K562 (cell line): ENCODE measurements around the gene CFAP97D2. TPM values are rescaled to one million over a fixed set of nuclear protein-coding genes. Genes with fewer than 3 reads are reported as not detected.

ENCODE experiments used
- ATAC-seq: fragments of 200-7000 bp; cut with Tn5 transposase; 3 replicates; pipeline ENCODE4 v1.9.1; 2020; ENCODE audit warnings: moderate library complexity
- BruUV-seq: library from RNA; stranded (reverse); fragments of 400-500 nt; replicated peaks from 2 replicates; lab custom pipeline; 2021; lab: Mats Ljungman, UMichigan
- CTCF ChIA-PET: fragments of 300-600 bp; formaldehyde crosslinking; extraction: SDS; loops from one replicate; lab custom pipeline; 2021; ENCODE audit warnings: low intra/inter-chr PET ratio; lab: Yijun Ruan, JAX
- POLR2A ChIA-PET: fragments of 300-600, 350-650 bp; sonication (Branson Sonifier 250); formaldehyde crosslinking; extraction: SDS; loops from one replicate; lab custom pipeline; 2021; ENCODE audit warnings: antibody characterized with exemption, inconsistent platforms; lab: Yijun Ruan, JAX
- DNase-seq, 4 experiments: peaks; one replicate each; pipeline versions ENCODE4 v3.0.0 to v3.0.0-alpha.2; 2011 to 2018; ENCODE audit warnings: low spot score in 3 of 4, mixed read lengths in 3 of 4; ENCODE audit errors: extremely low read depth in 1 of 4
- FAIRE-seq: peaks from 2 replicates; lab custom pipeline; 2011; peaks lifted over from hg19 to GRCh38; lab: Jason Lieb, UNC
- H2AFZ ChIP-seq: 2 replicates; pipeline ENCODE4 v1.6.0; 2011; ENCODE audit warnings: low read depth, low read length, control low read depth, inconsistent platforms
- H3K27ac ChIP-seq: fragments of 200-600 bp; 3 replicates; pipeline ENCODE4 v1.8.0; 2011; ENCODE audit warnings: low read depth, mild to moderate bottlenecking, control low read depth, inconsistent platforms, low read length, moderate library complexity, mixed read lengths; ENCODE audit errors: extremely low read depth
- H3K27me3 ChIP-seq, 2 experiments: fragments of 300-600 bp in 1 of 2; 2 replicates in 1 of 2; 3 replicates in 1 of 2; pipeline versions ENCODE4 v1.6.0 to v1.8.0; 2011; ENCODE audit warnings: inconsistent platforms in 2 of 2, low read length in 2 of 2, mild to moderate bottlenecking in 1 of 2, mixed read lengths in 1 of 2, moderate library complexity in 1 of 2; ENCODE audit not compliant: control insufficient read depth in 2 of 2, insufficient read depth in 2 of 2
- H3K36me3 ChIP-seq: fragments of 300-600 bp; 3 replicates; pipeline ENCODE4 v1.8.0; 2011; ENCODE audit warnings: mild to moderate bottlenecking, low read length, inconsistent platforms; ENCODE audit not compliant: control insufficient read depth, insufficient read depth
- H3K4me1 ChIP-seq, 2 experiments: fragments of 200-600 bp in 1 of 2; replicated peaks in 1 of 2; 2 replicates in 1 of 2; 3 replicates in 1 of 2; pipeline versions ENCODE4 v1.5.1 to v1.8.0; 2011; ENCODE audit warnings: inconsistent platforms in 2 of 2, low read length in 2 of 2, mild to moderate bottlenecking in 1 of 2, mixed read lengths in 1 of 2, moderate library complexity in 1 of 2; ENCODE audit not compliant: control insufficient read depth in 2 of 2, insufficient read depth in 2 of 2
- H3K4me2 ChIP-seq: 2 replicates; pipeline ENCODE4 v1.6.1; 2011; ENCODE audit warnings: low read length, control low read depth, inconsistent platforms, mixed read lengths; ENCODE audit not compliant: insufficient read depth
- H3K4me3 ChIP-seq: fragments of 200-600 bp; sonication (generic), shearing (Covaris generic); 2 replicates; pipeline ENCODE4 v1.5.1; 2016; ENCODE audit warnings: control low read depth, inconsistent platforms
- H3K79me2 ChIP-seq: fragments of 200-600 bp; 3 replicates; pipeline ENCODE4 v1.8.0; 2011; ENCODE audit warnings: low read length, inconsistent platforms; ENCODE audit not compliant: control insufficient read depth, insufficient read depth
- H3K9ac ChIP-seq, 2 experiments: 2 replicates each; pipeline versions ENCODE4 v1.6.0 to v1.6.1; 2011; ENCODE audit warnings: low read depth in 2 of 2, low read length in 2 of 2, control low read depth in 1 of 2, inconsistent platforms in 1 of 2, mild to moderate bottlenecking in 1 of 2, mixed read lengths in 1 of 2; ENCODE audit not compliant: insufficient read depth in 1 of 2
- H3K9me1 ChIP-seq: one replicate; pipeline ENCODE4 v1.6.0; 2011; ENCODE audit warnings: inconsistent platforms, mild to moderate bottlenecking, low read length, moderate library complexity; ENCODE audit not compliant: control insufficient read depth, insufficient read depth
- H3K9me3 ChIP-seq: replicated peaks from 2 replicates; pipeline ENCODE4 v1.5.1; 2011; ENCODE audit warnings: low read depth, low read length, inconsistent platforms; ENCODE audit not compliant: control insufficient read depth, insufficient read depth
- H4K20me1 ChIP-seq: replicated peaks from 2 replicates; pipeline ENCODE4 v1.6.1; 2011; ENCODE audit warnings: low read length, inconsistent platforms, mixed read lengths; ENCODE audit not compliant: control insufficient read depth, insufficient read depth
- EWSR1 ChIP-seq: fragments of 450-650 bp; IDR thresholded peaks from 2 replicates; pipeline ENCODE4 v1.6.1; 2018; ENCODE audit warnings: borderline replicate concordance, mild to moderate bottlenecking, low read depth, moderate library complexity; ENCODE audit not compliant: partially characterized antibody
- MCM3 ChIP-seq: fragments of 450-650 bp; IDR thresholded peaks from 2 replicates; pipeline ENCODE4 v1.6.1; 2016
- PRPF4 ChIP-seq: fragments of 200-400 bp; formaldehyde crosslinking; IDR thresholded peaks from one replicate; pipeline ENCODE4 v1.6.1; 2017; ENCODE audit warnings: low read length, low read depth, mild to moderate bottlenecking; ENCODE audit not compliant: insufficient read depth, poor library complexity, severe bottlenecking
- SIX5 ChIP-seq, 2 experiments: IDR thresholded peaks; 2 replicates each; pipeline ENCODE4 v1.6.1; 2011; ENCODE audit warnings: low read length in 2 of 2, borderline replicate concordance in 1 of 2, low read depth in 1 of 2, mild to moderate bottlenecking in 1 of 2, moderate library complexity in 1 of 2; ENCODE audit not compliant: insufficient read depth in 1 of 2
- ZNF507 ChIP-seq: conservative IDR thresholded peaks from 2 replicates; pipeline ENCODE4 v1.6.1; 2017; ENCODE audit warnings: missing genetic modification characterization, missing compliant biosample characterization
- WGBS: fragments of 100-300 bp; shearing (Covaris generic); methylation state at CpG from one replicate; pipeline ENCODE4 v1.1.6; 2016; ENCODE audit warnings: low coverage, mixed read lengths; ENCODE audit not compliant: insufficient coverage; ENCODE audit errors: missing lambda C conversion rate; 5-methylcytosine and 5-hydroxymethylcytosine counted together
- in situ Hi-C: fragments of 300-500 bp; cut with MboI; formaldehyde crosslinking; loops from 4 replicates; pipeline ENCODE4 v1.15.0; 2018; ENCODE audit warnings: inconsistent platforms, mixed read lengths
- intact Hi-C: fragments of 100-400 bp; cut with micrococcal nuclease; formaldehyde crosslinking; loops from 2 replicates; pipeline ENCODE4 v1.14.2; 2022
- polyA plus RNA-seq, 8 experiments: library from polyadenylated mRNA; depleted of rRNA in 4 of 8; stranded (reverse) in 5 of 8; unstranded in 3 of 8; fragments of >200 nt; fragmentation: Nextera tagmentation in 2 of 8; fragmentation: Illumina TruSeq in 1 of 8; extraction: Ambion mirVana in 2 of 8; extraction: Trizol in 1 of 8; gene quantifications; 2 replicates each; pipeline versions ENCODE4 v1.2.1 to v1.2.3, GENCODE V29; 2011 to 2014; ENCODE audit warnings: inconsistent platforms in 1 of 8, missing spikeins in 1 of 8
- total RNA-seq, 7 experiments: library from RNA; depleted of rRNA in 6 of 7; stranded (reverse); fragments of >200 nt in 6 of 7; fragmentation: Illumina TruSeq in 2 of 7; extraction: Trizol in 2 of 7; gene quantifications; 2 replicates each; pipeline versions ENCODE4 v1.2.1 to v1.2.3, GENCODE V29; 2011 to 2021; ENCODE audit warnings: low replicate concordance in 1 of 7
- TF ChIP-seq, protein P1 (sequence below): sonication (generic); formaldehyde crosslinking; IDR thresholded peaks from 2 replicates; pipeline ENCODE4 v1.8.1; 2023; ENCODE audit warnings: mild to moderate bottlenecking, missing genetic modification reagents
- TF ChIP-seq, protein P2 (sequence below): sonication (generic); IDR thresholded peaks from 2 replicates; pipeline ENCODE4 v1.6.1; 2016

Gene CFAP97D2
- total and polyA plus RNA-seq, 9 of the 15 experiments (the other 6 are each of a cell fraction or from before 2014, with no cell fraction given), result not detected

DNA sequence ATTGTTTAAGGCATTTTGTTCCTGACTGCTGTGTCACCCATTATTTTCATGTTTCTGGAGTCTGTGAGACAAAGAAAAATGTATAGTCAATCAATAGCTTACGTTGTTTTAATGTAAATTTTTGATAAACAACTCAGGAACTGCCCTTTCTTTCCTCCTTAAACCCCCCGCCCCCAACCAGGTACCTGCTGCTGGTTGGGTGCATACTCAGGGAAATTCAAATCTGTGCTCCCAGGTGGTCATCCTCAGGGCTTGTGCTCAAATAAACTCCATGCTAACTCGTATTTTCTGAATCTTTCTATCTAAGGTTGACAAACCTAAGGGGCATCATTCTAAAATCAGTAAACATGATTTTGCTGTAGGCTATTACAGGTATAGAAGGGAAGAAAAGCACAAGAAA, 51.5 kb downstream of the CFAP97D2 start:
- TF ChIP-seq ZNF507 (tag) (no peak), MCM3 (no peak), EWSR1 (no peak), SIX5 (IDR thresholded peaks at IDR 0.05; ENCODE audit: borderline replicate concordance in 1 of 2, insufficient read depth in 1 of 2, low read depth in 1 of 2, low read length in 2 of 2) (no peak), PRPF4 (no peak)
- TF ChIP-seq, protein P1, sequence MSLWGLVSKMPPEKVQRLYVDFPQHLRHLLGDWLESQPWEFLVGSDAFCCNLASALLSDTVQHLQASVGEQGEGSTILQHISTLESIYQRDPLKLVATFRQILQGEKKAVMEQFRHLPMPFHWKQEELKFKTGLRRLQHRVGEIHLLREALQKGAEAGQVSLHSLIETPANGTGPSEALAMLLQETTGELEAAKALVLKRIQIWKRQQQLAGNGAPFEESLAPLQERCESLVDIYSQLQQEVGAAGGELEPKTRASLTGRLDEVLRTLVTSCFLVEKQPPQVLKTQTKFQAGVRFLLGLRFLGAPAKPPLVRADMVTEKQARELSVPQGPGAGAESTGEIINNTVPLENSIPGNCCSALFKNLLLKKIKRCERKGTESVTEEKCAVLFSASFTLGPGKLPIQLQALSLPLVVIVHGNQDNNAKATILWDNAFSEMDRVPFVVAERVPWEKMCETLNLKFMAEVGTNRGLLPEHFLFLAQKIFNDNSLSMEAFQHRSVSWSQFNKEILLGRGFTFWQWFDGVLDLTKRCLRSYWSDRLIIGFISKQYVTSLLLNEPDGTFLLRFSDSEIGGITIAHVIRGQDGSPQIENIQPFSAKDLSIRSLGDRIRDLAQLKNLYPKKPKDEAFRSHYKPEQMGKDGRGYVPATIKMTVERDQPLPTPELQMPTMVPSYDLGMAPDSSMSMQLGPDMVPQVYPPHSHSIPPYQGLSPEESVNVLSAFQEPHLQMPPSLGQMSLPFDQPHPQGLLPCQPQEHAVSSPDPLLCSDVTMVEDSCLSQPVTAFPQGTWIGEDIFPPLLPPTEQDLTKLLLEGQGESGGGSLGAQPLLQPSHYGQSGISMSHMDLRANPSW (CRISPR knock-in tag), result no peak
- TF ChIP-seq, protein P2, sequence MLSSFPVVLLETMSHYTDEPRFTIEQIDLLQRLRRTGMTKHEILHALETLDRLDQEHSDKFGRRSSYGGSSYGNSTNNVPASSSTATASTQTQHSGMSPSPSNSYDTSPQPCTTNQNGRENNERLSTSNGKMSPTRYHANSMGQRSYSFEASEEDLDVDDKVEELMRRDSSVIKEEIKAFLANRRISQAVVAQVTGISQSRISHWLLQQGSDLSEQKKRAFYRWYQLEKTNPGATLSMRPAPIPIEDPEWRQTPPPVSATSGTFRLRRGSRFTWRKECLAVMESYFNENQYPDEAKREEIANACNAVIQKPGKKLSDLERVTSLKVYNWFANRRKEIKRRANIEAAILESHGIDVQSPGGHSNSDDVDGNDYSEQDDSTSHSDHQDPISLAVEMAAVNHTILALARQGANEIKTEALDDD, result 0 out of 2 replicates have a peak, but pooled peaks have one; percentile 9
- ATAC-seq (no peak), FAIRE-seq (no peak), DNase-seq (no peak)
- Histone ChIP-seq H3K79me2 (peaks cover 8% of the 10 kb centered on the region), H3K9ac (no peak overlapping the region), H3K4me3 (no peak overlapping the region), H3K27ac (no peak overlapping the region), H3K4me1 (peaks cover 13 to 14% of the 10 kb centered on the region in 2 experiments; a peak in 4 of 5 replicates), H3K36me3 (no peaks in the 10 kb centered on the region), H3K9me3 (peaks cover 7% of the 10 kb centered on the region; the same call in 1 of the 2 replicates), H3K27me3 (no peaks in the 10 kb centered on the region), H2AFZ (0 out of 2 replicates have a peak overlapping the region, but pooled peaks have one; percentile 38), H3K4me2 (no peak overlapping the region; the same call in 1 of the 2 replicates), H3K9me1 (no peaks in the 10 kb centered on the region), H4K20me1 (no peaks in the 10 kb centered on the region)
- BruUV-seq, result no TSS peak
- intact Hi-C loops (no loop called here), in situ Hi-C loops (no loop called here)
- CTCF ChIA-PET, result no interaction called here
- 12% methylated on average over 3 of the region's 3 CpGs for WGBS
- POLR2A ChIA-PET, result interaction anchor here (0.6 kb wide), 1 partner anchor 51 kb away, joined by 3 read pairs; the partner anchor contains the start of gene UPF3A
